Fibroblast of gingiva (primary cell): ENCODE results near the gene MYD88.
A peak's percentile ranks its signal among the peaks of the same experiment; 100 is the strongest.
"Not testable (repeated sequence)": the region's sequence is repeated elsewhere in the genome, so short reads cannot be mapped to it uniquely, and the experiment has no call there.

Experiments used
- DNase-seq: peaks from one replicate; pipeline ENCODE4 v3.0.0-alpha.2; 2011; ENCODE audit warnings: low read depth

The MYD88 gene

GRCh38 chr3:38142959-38143358 is 4.5 kb downstream of the MYD88 start:
- no peak for DNase-seq

DNA sequence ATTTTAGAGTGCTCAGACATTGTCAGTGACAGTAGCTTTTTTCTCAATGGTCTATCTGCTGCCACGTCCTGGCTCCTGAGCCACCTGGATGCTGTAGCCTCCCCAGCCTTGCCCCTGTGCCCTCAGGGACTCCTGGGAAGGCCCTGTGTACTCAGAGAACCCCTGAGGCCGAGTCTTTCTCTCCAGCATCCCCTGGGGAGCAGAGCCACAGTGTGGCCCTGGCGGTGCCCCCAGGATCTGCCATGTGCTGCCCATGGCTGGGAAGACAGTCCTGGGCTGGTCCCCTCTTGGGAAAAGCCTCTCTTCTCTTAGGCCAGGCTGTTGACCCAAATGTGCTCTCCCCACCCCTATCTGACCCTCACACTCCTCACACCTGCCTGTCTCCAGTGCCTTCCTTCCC is 5.0 kb downstream of the MYD88 start:
- DNase-seq: no peak

DNA sequence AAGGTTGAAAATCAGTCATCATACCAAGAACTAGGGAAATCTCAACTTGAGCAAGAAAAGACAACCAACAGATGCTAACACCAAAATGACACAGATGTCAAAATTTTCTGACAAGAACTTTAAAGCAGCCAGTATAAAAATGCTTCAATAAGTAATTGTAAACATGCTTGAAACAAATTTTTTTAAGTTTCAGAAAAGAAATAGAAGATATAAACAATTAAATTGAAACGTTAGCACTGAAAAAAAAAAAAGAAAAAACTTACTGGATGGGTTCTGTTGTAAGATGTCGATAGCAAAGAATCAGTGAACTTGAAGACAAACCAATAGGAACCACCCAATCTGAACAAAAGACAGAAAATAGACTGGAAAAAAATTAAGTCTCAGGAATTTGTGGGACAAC is 8.0 kb downstream of the MYD88 start:
- DNase-seq: no peak

- no peak for DNase-seq
These were observed 9.0 kb downstream of the MYD88 start for GRCh38 chr3:38147421-38147820.

- no peak for DNase-seq
These were observed 9.9 kb downstream of the MYD88 start for GRCh38 chr3:38148311-38148882.

DNA sequence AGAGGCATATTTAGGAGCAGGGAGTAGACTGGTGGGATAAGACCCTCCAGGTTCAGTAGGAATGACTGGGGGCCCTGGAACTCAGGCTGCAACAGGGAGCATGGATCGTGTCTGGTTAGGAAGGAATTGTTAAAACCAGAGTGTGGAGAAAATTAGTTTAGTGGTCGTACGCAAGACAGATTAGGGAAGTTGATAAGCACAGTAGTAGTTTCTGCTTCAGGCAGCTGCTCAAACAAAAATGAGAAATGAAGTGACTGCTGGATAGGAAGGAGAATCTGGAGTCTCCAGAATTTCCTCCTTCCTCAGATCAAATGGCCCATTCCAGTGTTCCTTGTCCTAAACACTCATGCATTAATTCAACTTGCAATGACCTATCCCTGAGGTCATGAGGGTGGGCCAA is 11.2 kb downstream of the MYD88 start:
- no peak for DNase-seq

DNA sequence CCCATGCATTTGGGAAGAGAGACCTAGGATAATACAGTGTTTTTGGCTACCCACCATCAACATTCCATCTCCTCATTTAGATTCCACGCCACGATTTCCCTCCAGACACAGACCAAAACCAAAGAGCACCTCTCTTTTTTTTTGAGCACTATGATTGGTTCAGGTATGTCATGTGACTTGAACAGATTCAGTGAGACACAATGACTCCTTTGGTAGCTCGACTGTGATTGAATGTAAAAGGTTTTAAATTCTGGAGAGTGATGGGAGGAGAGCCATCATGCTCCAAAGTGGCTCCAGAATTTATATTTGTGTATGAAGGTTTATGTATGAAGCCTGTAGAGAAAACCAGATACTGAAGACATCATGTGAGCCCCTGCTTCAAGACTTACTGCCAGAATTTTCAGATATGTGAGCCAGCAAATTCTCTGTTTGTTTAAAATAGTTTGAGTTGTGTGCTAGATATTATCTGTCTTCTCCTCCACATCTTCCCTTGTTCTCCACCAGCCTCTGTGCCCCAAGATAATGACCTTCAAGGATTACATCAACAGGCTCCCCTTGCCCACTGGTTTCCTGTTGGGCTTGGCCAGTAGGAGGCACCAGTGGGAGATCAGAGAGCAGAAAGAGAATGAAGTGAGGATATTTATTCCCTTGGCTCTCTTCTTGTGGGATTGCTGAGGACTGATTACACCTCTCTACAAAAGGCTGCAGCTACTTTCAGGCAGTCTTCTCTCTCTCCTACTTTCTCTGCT is 12.5 kb downstream of the MYD88 start:
- no peak for DNase-seq

DNA sequence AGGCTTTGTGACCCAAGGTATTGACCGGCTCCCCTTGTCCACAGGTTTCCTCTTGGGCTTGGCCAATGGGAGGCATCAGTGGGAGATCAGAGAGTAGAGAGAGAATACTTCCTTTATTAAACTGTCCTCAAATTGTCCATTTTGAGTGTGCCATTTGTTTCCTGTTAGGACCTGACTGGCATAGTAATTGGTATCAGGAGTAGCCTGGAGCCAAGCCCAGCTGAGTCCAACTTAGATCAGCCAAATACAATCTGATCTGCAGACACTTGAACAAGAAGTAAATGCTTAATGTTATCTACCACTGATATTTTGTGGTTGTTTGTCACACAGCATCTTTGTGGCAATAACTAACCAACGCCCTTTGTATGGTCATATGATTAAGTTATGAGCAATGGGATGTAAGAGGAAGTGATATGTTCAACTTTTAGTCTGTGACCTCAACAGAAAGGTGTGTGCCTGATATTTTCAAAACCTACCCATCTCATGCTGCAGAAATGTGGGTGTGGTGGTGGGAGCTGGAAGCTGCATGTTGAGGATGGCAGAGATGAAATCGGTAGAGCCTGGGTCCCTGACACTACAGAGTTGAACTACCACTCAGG is 13.3 kb downstream of the MYD88 start:
- DNase-seq: no peak

DNA sequence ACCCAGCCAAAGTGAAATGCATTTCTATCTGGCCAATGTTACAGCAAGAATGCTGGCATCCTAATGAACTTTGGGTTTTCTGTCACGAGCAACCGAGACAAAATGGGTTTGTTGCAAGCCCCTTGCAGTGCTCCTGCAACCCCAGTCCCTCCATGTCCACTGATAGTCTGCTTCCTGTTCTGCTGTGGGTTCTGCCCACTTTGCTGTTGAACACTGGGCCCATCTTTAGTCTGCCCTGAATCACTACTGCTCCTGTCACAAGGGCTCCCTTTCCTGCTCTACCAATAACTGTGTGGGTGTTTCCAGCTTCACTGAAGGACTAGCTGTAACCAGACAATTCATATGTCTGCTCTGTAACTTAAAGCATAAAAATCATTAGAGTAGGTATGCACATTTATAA is 14.1 kb downstream of the MYD88 start:
- DNase-seq: no peak

GRCh38 chr3:38153221-38153620 is 14.8 kb downstream of the MYD88 start:
- no peak for DNase-seq

DNA sequence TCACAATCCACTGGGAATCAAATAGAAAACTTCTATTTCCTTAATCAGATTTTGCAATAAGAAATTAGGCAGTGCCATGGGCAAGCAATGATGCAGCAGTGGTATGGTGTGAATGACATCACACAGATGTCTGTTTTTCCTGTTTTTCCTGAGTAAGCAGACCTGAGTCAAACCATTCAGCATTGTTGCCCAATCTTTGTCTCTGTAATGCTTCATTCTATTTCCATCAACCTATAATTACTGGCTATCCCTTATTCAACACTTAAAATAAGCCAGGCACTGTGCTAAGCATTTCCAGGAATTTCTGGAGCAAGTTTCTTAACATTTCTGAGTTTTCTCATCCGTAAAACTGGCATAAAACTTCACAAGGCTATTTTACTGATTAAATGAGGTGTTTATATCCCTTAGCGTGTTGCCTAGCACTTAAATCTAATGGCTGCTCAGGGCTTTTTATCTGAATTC is 15.6 kb downstream of the MYD88 start:
- DNase-seq: peak; percentile 86

DNA sequence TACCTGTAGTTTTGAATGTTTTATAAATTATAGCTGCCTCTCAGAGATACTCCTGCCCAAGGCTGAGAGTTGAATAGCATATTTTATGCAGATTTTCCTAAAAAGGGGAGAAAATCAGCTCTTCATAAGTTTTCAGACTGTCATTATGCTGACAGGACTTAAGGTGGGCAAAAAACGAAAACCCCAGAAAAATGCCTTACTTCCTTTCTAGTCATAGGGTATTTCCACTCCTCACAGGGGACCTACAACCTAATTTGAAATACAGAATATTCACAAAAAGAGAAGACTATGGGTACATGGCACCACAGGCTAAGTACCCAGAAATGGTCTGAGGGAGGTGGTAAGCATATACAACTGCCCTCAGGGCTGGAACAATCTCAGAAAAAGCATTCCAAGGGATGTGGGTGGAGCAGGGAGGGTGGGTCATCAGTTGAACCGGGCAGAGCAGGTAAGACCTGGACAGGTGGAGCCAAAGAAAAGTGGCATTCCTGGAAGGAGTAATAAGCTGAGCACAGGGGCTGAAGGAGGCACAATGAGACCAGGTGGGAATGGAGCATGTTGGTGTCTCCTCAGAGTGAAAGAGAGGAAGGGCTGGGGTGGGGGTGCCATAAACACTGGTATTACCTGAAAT is 16.3 kb downstream of the MYD88 start:
- DNase-seq: no peak

- DNase-seq: no peak
These were observed 17.4 kb downstream of the MYD88 start for GRCh38 chr3:38155825-38156224.

DNA sequence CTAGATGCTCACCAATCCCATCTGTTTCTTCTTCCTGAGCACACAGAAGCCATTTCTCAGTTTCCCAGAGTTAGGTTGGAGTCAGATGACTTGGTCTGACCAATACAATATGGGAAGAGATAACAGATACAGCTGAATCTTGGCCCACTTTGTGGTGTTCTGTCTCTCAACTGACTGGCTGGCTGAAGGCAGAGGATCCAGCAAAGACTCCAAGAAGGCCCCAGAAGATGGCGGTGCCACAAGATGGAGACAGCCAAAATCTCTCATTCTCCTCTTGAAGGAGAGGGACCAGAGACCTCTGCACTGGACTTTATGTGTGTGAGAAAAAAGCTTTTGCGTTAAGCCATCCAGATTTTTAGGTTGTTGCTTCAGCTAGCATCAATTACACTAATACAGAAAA is 18.7 kb downstream of the MYD88 start:
- DNase-seq: no peak

DNA sequence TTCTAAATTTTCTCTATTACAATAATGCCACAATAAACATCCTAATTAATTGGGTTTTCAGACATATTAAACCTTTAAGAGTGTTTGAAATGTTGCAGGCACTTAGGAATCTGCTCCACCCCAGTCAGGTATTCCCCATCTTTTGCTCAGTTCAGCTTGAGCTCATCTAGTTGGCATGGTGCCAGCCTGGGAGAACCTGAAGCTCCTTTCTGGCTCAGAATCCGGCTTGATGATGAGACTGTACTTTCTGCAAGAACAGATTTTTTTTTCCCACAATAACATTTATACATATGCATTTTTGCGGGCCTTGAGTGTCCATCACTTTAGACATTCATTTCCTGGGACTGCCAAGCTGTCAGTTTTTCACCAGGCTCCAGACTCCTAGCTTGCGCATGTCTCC is 19.1 kb downstream of the MYD88 start:
- DNase-seq: no peak

DNA sequence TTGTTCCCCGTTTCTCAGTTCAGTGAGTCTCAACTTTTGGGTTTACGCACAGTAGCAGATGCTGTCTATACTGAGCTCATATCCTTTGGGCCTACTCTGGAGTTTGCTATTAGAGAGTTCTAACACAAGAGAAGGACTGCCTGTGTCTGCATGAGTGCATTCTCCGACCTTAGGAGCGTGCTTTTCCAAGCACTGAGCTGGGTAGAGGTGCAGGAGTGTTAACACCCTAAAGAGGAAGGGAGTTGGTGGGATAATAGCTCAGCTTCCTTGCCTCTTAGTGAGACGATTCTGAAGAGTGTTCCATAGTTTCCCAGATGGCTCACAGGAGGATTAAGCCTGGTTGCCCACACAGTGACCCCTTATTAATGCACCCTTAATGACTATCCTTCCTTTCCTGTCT is 20.0 kb downstream of the MYD88 start:
- no peak for DNase-seq

DNA sequence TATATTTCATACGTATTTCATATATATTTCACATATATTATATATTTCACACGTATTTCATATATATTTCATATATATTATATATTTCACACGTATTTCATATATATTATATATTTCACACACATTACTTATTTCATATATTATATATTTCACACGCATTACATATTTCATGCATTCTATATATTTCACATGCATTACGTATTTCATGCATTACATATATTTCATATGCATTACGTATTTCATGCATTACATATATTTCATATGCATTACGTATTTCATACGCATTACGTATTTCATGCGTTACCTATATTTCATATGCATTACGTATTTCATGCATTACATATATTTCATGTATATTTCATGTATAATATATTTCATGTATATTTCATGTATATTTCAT is 22.2 kb downstream of the MYD88 start:
- DNase-seq: not testable (repeated sequence)

- no peak for DNase-seq
These were observed 24.8 kb downstream of the MYD88 start for GRCh38 chr3:38163117-38163840.

DNA sequence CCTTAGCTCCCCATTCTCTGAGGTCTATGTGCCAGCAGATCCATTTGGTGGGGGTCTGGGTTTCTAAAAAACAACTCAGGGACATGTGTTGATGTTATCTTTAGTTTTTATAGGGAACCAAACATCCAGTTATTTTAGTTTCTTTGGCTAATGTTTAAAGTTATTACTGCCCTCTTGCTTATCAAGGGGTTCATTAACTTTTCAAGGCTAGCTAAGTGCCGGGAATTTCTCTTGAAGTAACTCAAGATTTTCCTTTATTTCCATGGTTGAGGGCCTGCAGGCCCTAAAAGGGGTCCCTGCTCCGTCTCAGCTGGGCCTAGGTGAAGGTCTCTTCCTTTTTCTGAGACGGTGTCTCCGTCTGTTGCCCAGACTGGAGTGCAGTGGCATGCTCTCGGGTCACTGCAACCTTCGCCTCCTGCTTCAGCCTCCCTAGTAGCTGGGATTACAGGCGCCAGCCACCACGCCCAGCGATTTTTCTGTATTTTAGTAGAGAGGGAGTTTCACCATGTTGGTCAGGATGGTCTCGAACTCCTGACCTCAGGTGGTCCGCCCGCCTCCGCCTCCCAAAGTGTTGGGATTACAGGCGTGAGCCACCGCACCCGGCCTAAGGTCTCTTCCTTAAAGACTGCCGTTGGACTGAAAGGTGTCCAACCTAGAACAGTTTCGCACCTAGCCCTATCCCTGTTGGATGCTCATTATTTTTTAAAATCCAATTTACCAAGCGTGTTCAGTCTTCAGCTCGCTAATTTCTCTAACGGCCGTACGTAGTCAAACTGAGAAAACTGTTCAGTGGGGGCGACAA is 25.6 kb downstream of the MYD88 start:
- no peak for DNase-seq

- no peak for DNase-seq
These were observed 26.1 kb downstream of the MYD88 start for GRCh38 chr3:38164643-38164951.

DNA sequence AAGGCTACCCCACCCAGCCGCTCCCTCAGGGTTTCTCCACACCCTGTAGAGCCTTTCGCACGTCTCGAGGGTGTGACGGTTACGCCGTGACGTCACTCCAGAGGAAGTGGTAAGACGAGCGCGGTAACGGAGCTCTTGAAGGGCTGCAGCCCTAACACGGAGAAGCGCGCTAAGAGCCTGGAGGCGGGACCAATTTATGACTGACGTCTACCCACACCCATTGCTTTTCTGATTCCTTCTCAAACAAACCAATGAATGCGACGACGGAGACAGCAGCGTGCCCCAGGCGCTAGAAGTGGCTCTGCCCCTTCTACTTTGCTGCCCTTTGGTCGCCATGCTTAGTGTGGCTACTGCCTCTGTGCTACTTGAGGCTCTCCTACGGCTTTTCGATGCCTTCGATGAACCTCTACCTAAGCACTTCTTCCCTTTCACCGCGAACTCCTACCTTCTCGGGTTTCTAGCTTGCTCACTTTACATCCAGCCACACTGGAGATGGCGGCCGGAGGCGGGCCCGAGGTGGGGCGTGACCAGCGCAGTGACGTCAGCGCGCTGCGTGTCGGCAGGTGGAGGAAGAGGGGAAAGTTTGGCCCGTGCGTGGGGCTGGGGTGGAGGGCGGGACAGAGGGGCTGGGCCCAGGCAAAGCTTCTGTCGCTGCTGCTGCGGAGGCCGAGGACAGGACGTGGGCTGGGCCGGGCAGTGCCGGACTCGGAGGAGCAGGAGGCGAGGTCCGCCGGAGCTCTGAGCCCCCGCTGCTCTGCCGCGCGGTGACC is 26.7 kb downstream of the MYD88 start, which contains the start of gene OXSR1:
Gene OXSR1, plus strand, starts transcription at position 586 of the 770 bp plus-strand sequence. CDS start 340 bp downstream, outside the sequence.
- DNase-seq: peak; percentile 100
